GM12865 (cell line): Measurements from ENCODE around the gene CDS2.

Experiments used
- DNase-seq: peaks from one replicate; pipeline ENCODE4 v3.0.0; 2010; ENCODE audit warnings: low read depth
- H3K4me3 ChIP-seq: 2 replicates; pipeline ENCODE4 v1.5.1; 2011; ENCODE audit warnings: mild to moderate bottlenecking, low read depth, low read length, control low read depth
- CTCF ChIP-seq: IDR thresholded peaks from 2 replicates; pipeline ENCODE4 v1.5.1; 2011; ENCODE audit warnings: low read length, control low read depth, low read depth, inconsistent platforms; ENCODE audit not compliant: insufficient read depth; ENCODE audit errors: missing control alignments

Gene CDS2

GRCh38 chr20:5195655-5196054, 68.8 kb downstream of the CDS2 start:
- no peak overlapping the region for H3K4me3 ChIP-seq
- TF ChIP-seq CTCF = no peak
- DNase-seq = no peak

DNA sequence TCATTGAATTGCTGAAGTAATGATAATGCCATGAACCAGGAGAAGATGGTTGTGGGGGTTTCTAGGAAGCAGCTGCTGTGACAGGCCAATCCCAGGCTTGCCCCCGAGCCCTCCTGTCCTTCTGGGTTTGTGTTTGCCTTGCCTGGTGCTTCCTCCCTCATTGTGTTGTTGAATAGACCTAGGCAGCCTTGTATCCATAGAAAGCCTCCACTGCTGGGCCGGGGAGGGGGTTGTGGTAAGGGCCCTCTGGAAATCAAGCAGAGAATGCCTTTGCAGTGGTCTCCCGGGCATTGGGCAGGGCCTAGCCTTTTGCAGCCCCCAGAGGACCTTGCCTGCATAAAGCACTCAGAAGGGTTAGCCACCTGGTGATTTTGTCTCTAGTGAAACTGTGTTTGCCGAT, 69.3 kb downstream of the CDS2 start:
- TF ChIP-seq CTCF = no peak
- no peak for DNase-seq
- no peak overlapping the region for H3K4me3 ChIP-seq

DNA sequence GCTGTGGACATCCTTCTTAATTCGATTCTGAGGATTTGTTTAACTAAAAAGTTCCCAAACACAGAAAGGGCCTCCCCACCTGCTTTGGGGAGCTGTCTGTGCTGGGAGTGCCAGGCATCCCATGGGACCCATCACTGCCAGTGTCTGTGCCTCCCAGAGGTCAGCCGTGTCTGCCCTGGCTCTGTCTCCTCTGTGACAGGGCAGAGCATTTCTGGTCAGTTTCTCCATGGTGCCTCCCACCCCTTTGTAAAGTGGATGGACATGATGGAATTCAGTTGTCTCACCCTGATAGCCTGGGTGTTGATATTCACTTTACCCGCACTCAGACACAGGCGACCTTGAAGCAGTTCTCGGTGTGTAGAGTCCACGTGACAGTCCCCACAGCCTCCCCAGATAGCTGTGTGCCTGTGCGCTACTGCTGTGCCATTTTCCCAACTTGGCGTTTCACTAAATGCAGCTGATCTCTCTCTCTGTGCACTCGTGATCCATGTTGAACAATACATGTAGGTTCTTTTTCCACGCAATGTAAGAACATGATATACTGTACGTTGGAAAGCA, 70.5 kb downstream of the CDS2 start:
- no peak overlapping the region for H3K4me3 ChIP-seq
- TF ChIP-seq CTCF = no peak
- no peak for DNase-seq

DNA sequence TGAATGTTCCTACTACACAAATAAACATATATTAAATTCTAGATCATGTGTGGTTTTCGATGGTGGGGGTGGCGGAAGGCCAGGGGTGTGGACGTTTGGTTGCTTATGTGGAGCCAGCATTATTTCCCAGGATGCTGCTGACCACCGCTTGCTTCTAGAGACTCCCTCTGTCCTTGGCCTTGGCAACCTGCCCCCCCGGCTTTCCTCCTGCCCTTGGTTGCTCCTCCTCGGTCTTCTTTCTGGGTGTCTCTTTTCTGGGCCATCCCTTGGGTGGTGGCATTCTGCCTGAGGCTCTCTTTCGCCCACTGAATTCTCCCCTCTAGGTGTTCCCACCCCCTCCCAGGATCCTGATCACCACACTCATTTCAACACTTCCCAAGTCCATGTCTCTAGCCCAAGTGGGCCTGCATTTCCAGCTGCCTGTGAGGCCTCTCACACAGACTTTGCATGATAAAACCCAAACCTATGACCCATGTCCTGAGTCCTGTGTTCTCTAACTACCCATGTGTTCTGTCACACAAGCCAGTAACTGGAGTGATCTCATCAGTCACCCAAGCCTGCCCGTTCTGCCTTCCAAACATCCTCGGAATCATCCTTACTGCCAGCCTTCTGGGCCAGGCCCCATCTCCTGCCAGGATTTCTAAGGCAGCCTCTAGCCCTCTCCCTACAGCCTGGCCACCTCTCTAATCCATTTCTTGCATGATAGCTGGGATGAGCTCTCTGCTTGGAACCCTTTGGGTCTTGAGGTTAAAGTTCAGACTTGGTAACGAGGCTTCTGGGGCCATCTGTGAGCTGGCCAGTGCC, 71.2 kb downstream of the CDS2 start:
- TF ChIP-seq CTCF = no peak
- DNase-seq = no peak
- no peak overlapping the region for H3K4me3 ChIP-seq

DNA sequence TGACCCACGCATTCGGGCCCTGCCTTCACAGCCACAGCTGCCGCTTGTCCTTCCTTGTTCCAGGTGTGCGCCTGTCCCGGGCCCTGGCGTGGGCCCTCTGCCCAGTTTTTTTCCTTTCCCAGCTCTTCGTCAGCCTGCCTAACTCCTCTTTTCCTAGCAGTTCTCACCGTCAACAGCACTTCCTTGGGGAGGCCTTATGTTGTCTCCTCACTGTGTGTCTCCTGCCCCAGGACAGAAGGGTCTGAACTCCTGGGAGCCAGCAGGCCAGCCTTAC, 71.8 kb downstream of the CDS2 start:
- H3K4me3 ChIP-seq = no peak overlapping the region
- no peak for TF ChIP-seq CTCF
- DNase-seq = no peak

GRCh38 chr20:5203380-5203779, 76.6 kb downstream of the CDS2 start:
- TF ChIP-seq CTCF = no peak
- DNase-seq = no peak
- no peak overlapping the region for H3K4me3 ChIP-seq
